ENCODE data around the gene SLC6A1. TPM values are rescaled to one million over a fixed set of nuclear protein-coding genes. Genes with fewer than 3 reads are reported as not detected.

Gene SLC6A1
- total RNA-seq, 1 donor from 2014 or later: 7.5 TPM

DNA sequence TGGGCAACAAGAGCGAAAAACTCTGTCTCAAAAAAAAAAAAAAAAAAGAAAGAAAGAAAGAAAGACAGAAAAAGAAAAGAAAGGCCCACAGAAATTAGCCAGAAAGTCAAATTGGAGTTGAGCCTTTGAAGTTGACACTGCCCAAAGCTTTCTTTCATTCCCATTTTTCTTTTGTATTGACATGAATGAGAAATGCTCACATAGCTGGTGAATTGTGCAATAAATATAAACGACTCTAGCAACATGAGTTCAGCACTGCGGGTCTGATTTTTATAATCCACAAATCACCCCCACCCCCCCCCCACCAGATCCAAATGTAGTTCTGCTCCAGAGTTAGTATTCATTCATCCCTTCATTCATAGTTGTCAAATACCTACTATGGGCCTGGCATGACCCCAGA, 37.4 kb downstream of the SLC6A1 start:
- H3K4me1 Mint-ChIP-seq (ENCODE audit: unreplicated experiment): peaks cover 3% of the 10 kb centered on the region
- no peak for TF ChIP-seq CTCF (IDR thresholded peaks at IDR 0.05; ENCODE audit: unreplicated experiment)
- peaks cover 6% of the 10 kb centered on the region for H3K9me3 Mint-ChIP-seq (ENCODE audit: unreplicated experiment)
- DNase-seq (ENCODE audit: low spot score): no peak
- no peak overlapping the region for H3K27ac Mint-ChIP-seq (ENCODE audit: unreplicated experiment)
- H3K36me3 Mint-ChIP-seq (ENCODE audit: low read depth, unreplicated experiment): peaks cover 46% of the 10 kb centered on the region
- H3K27me3 Mint-ChIP-seq (ENCODE audit: unreplicated experiment): peaks cover 4% of the 10 kb centered on the region
- no peak overlapping the region for H3K4me3 Mint-ChIP-seq (ENCODE audit: unreplicated experiment)

DNA sequence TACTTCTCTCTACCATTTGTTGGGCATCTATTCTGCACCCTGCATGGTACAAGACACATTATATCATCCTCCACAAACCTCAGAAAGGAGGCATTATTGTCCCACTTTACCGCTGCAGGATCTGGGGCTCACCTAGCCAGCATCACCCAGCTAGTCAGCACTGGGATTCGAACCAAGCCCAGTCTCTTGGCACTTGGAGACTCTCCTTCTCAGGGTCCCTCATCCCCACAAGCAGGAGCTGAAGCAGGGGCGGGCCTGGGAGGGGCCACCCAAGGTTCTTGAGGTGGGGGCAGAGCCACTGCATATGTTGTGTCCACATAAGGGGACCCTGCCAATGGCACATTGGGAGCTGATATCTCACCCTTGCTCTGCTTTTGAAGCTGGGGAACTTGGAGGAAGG, 41.3 kb downstream of the SLC6A1 start:
- Mint-ChIP-seq H3K27ac (ENCODE audit: unreplicated experiment) (no peak overlapping the region), H3K36me3 (ENCODE audit: low read depth, unreplicated experiment) (peaks cover 21% of the 10 kb centered on the region), H3K4me3 (ENCODE audit: unreplicated experiment) (no peak overlapping the region), H3K4me1 (ENCODE audit: unreplicated experiment) (peaks cover 40% of the 10 kb centered on the region), H3K9me3 (ENCODE audit: unreplicated experiment) (no peaks in the 10 kb centered on the region), H3K27me3 (ENCODE audit: unreplicated experiment) (peaks cover 12% of the 10 kb centered on the region)
- no peak for TF ChIP-seq CTCF (IDR thresholded peaks at IDR 0.05; ENCODE audit: unreplicated experiment)
- no peak for DNase-seq (ENCODE audit: low spot score)

GRCh38 chr3:11034309-11034985, 41.9 kb downstream of the SLC6A1 start:
- Mint-ChIP-seq H3K4me1 (ENCODE audit: unreplicated experiment) (peaks cover 45% of the 10 kb centered on the region), H3K4me3 (ENCODE audit: unreplicated experiment) (peak overlapping the region; percentile 26), H3K9me3 (ENCODE audit: unreplicated experiment) (no peaks in the 10 kb centered on the region), H3K36me3 (ENCODE audit: low read depth, unreplicated experiment) (peaks cover 18% of the 10 kb centered on the region), H3K27me3 (ENCODE audit: unreplicated experiment) (peaks cover 12% of the 10 kb centered on the region), H3K27ac (ENCODE audit: unreplicated experiment) (peak overlapping the region; percentile 61)
- no peak for DNase-seq (ENCODE audit: low spot score)
- TF ChIP-seq CTCF (IDR thresholded peaks at IDR 0.05; ENCODE audit: unreplicated experiment): no peak

GRCh38 chr3:11035757-11036505, 43.4 kb downstream of the SLC6A1 start:
- peak overlapping the region; percentile 57 for H3K4me3 Mint-ChIP-seq (ENCODE audit: unreplicated experiment)
- peak overlapping the region; percentile 74 for H3K27ac Mint-ChIP-seq (ENCODE audit: unreplicated experiment)
- H3K27me3 Mint-ChIP-seq (ENCODE audit: unreplicated experiment): peaks cover 10% of the 10 kb centered on the region
- DNase-seq (ENCODE audit: low spot score): no peak
- no peaks in the 10 kb centered on the region for H3K9me3 Mint-ChIP-seq (ENCODE audit: unreplicated experiment)
- H3K36me3 Mint-ChIP-seq (ENCODE audit: low read depth, unreplicated experiment): peaks cover 14% of the 10 kb centered on the region
- no peak for TF ChIP-seq CTCF (IDR thresholded peaks at IDR 0.05; ENCODE audit: unreplicated experiment)
- peaks cover 57% of the 10 kb centered on the region for H3K4me1 Mint-ChIP-seq (ENCODE audit: unreplicated experiment)
